Activated T-helper 1 cell treated with anti-CD3 and anti-CD28 coated beads, Interleukin-12 subunit alpha, Interleukin-12 subunit beta, Interleukin-2, Interleukin-4 antibody, amounts not matched to agents 30 ng/mL and 10 ng/mL and 1 ng/mL, durations not matched to agents 14 hours and 24 hours and 36 hours (primary cell): ENCODE data around the gene BMPER. TPM values are rescaled to one million over a fixed set of nuclear protein-coding genes. Genes with fewer than 3 reads are reported as not detected.

Experiments
- DNase-seq: peaks from one replicate; pipeline ENCODE4 v3.0.0; 2021; ENCODE audit warnings: low spot score
- H3K27ac Mint-ChIP-seq: one replicate; pipeline ENCODE4 v1.8.0; 2021; ENCODE audit warnings: mild to moderate bottlenecking, mixed read lengths
- H3K27me3 Mint-ChIP-seq: one replicate; pipeline ENCODE4 v1.8.0; 2022; ENCODE audit warnings: mild to moderate bottlenecking, moderate library complexity, mixed read lengths; ENCODE audit not compliant: insufficient read depth
- H3K36me3 Mint-ChIP-seq: one replicate; pipeline ENCODE4 v1.8.0; 2021; ENCODE audit warnings: low read depth, mixed read lengths
- H3K4me1 Mint-ChIP-seq: one replicate; pipeline ENCODE4 v1.8.0; 2021; ENCODE audit warnings: low read depth, mixed read lengths
- H3K4me3 Mint-ChIP-seq: one replicate; pipeline ENCODE4 v1.8.0; 2021; ENCODE audit warnings: mild to moderate bottlenecking, moderate library complexity, mixed read lengths
- H3K9me3 Mint-ChIP-seq: one replicate; pipeline ENCODE4 v1.8.0; 2021; ENCODE audit warnings: mixed read lengths
- intact Hi-C: fragments of 100-400 bp; cut with micrococcal nuclease; formaldehyde crosslinking; loops from one replicate; pipeline ENCODE4 v1.15.1; 2024
- total RNA-seq: library from RNA; stranded (reverse); gene quantifications from 2 replicates; pipeline ENCODE4 v1.2.3, GENCODE V29; 2022

Gene BMPER
- total RNA-seq, 1 donor from 2014 or later: not detected

- no peak overlapping the region for H3K27ac Mint-ChIP-seq
- no peak overlapping the region for H3K4me3 Mint-ChIP-seq
- no peak for DNase-seq
- no peaks in the 10 kb centered on the region for H3K9me3 Mint-ChIP-seq
- peaks cover 5% of the 10 kb centered on the region for H3K27me3 Mint-ChIP-seq
- no peaks in the 10 kb centered on the region for H3K36me3 Mint-ChIP-seq
- intact Hi-C loops: no loop called here
- no peaks in the 10 kb centered on the region for H3K4me1 Mint-ChIP-seq
These were observed 32.5 kb downstream of the BMPER start for GRCh38 chr7:33937871-33938270.

GRCh38 chr7:33939121-33939520, 33.8 kb downstream of the BMPER start:
- H3K36me3 Mint-ChIP-seq: no peaks in the 10 kb centered on the region
- H3K9me3 Mint-ChIP-seq: no peaks in the 10 kb centered on the region
- H3K4me1 Mint-ChIP-seq: no peaks in the 10 kb centered on the region
- intact Hi-C loops: no loop called here
- peaks cover 1% of the 10 kb centered on the region for H3K27me3 Mint-ChIP-seq
- DNase-seq: no peak
- no peak overlapping the region for H3K27ac Mint-ChIP-seq
- H3K4me3 Mint-ChIP-seq: no peak overlapping the region

DNA sequence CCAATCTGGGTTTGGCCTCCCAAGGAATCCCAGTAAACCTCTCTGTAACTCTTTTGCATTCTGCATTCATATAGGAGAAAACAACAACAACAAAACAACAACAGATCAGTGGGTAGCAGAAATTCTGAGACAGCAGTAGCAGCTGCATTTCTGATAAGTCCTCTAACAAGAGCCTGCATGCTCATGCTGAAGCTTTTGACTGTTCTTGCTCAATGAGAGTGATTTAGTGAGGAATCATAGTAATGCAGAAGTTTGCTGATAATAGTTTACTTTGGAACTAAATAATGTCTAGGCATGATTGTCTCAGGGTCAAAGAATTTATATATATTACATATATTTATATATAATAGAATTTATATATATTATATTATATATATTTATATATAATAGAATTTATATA, 35.2 kb downstream of the BMPER start:
- Mint-ChIP-seq H3K9me3 (no peaks in the 10 kb centered on the region), H3K27ac (no peak overlapping the region), H3K36me3 (no peaks in the 10 kb centered on the region)

DNA sequence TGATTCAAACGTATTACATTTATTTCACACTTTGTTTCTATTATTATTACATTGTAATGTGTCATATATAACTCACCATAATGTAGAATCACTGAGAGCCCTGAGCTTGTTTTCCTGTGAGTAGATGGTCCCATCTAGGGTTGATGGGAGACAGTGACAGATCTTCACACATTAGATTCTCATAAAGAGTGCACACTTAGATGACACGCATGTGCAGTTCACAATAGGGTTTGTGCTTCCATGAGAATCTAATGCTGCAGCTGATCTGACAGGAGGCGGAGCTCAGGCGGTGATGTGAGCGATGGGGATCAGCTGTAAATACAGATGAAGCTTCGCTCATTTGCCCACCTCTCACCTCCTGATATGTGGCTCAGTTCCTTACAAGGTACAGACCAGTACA, 36.1 kb downstream of the BMPER start:
- no peaks in the 10 kb centered on the region for H3K4me1 Mint-ChIP-seq
- H3K27me3 Mint-ChIP-seq: no peaks in the 10 kb centered on the region
- no peak for DNase-seq
- no peak overlapping the region for H3K27ac Mint-ChIP-seq
- no peaks in the 10 kb centered on the region for H3K9me3 Mint-ChIP-seq
- intact Hi-C loops: no loop called here
- H3K4me3 Mint-ChIP-seq: no peak overlapping the region
- no peaks in the 10 kb centered on the region for H3K36me3 Mint-ChIP-seq

More for the DNA sequence above, 35.2 kb downstream of the BMPER start:
- Mint-ChIP-seq H3K27me3 (no peaks in the 10 kb centered on the region), H3K4me1 (no peaks in the 10 kb centered on the region), H3K4me3 (no peak overlapping the region)
- no peak for DNase-seq
- intact Hi-C loops: no loop called here

- Mint-ChIP-seq H3K27ac (no peak overlapping the region), H3K27me3 (no peaks in the 10 kb centered on the region), H3K36me3 (no peaks in the 10 kb centered on the region), H3K9me3 (no peaks in the 10 kb centered on the region), H3K4me1 (no peaks in the 10 kb centered on the region), H3K4me3 (no peak overlapping the region)
- DNase-seq: no peak
- intact Hi-C loops: no loop called here
These were observed 40.9 kb downstream of the BMPER start for GRCh38 chr7:33946094-33946699.

- Mint-ChIP-seq H3K4me3 (no peak overlapping the region), H3K27ac (no peak overlapping the region), H3K36me3 (no peaks in the 10 kb centered on the region), H3K9me3 (no peaks in the 10 kb centered on the region), H3K27me3 (no peaks in the 10 kb centered on the region), H3K4me1 (no peaks in the 10 kb centered on the region)
- intact Hi-C loops: no loop called here
- DNase-seq: no peak
These were observed 44.8 kb downstream of the BMPER start for GRCh38 chr7:33950047-33950714.

DNA sequence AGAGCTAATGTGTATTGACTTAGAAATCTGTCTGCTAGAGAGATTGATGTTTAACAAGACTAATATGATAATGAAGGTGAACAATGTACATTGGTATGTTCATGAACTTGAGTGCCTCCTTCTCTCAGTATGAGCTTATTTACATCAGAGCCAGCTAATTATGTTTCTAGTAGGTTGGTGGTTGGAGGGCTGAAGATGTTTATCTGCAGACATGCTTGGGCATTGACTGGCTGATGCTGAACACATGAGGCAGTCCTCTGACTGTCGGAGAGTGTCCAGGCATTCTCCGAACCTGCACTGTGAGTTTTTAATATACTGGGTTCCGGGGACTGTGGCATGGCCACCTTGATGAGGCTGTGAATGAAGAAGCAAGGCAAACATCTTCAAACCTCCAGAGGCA, 47.5 kb downstream of the BMPER start:
- intact Hi-C loops: no loop called here

DNA sequence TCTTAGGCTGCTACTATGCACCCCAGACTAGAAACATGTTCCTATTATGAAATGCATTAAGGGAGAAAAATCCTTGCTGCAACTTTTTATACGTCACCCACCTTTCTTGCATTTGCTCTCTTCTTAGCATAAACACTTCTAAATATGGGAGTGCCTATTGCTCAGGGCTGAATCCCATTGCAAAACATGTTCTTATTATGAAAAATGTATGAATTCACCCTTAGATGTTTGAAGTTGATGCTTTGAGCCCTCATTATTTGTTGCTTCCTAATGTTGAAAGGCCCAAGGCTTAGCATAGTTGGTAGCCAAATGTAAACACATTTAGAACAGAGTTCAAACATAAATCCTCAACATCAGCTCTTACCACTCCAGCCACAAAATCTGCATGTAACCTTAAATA, 52.8 kb downstream of the BMPER start:
- DNase-seq: no peak
- intact Hi-C loops: no loop called here
- no peaks in the 10 kb centered on the region for H3K27me3 Mint-ChIP-seq
- H3K27ac Mint-ChIP-seq: no peak overlapping the region
- H3K36me3 Mint-ChIP-seq: no peaks in the 10 kb centered on the region
- H3K9me3 Mint-ChIP-seq: no peaks in the 10 kb centered on the region
- no peak overlapping the region for H3K4me3 Mint-ChIP-seq
- H3K4me1 Mint-ChIP-seq: no peaks in the 10 kb centered on the region

More for the DNA sequence above, 47.5 kb downstream of the BMPER start:
- Mint-ChIP-seq H3K9me3 (no peaks in the 10 kb centered on the region), H3K4me3 (no peak overlapping the region), H3K27me3 (no peaks in the 10 kb centered on the region), H3K4me1 (no peaks in the 10 kb centered on the region), H3K36me3 (no peaks in the 10 kb centered on the region), H3K27ac (no peak overlapping the region)
- DNase-seq: no peak

GRCh38 chr7:33959676-33960075, 54.3 kb downstream of the BMPER start:
- no peaks in the 10 kb centered on the region for H3K4me1 Mint-ChIP-seq
- H3K9me3 Mint-ChIP-seq: no peaks in the 10 kb centered on the region
- intact Hi-C loops: no loop called here
- DNase-seq: no peak
- H3K36me3 Mint-ChIP-seq: no peaks in the 10 kb centered on the region
- H3K4me3 Mint-ChIP-seq: no peak overlapping the region
- H3K27ac Mint-ChIP-seq: no peak overlapping the region
- H3K27me3 Mint-ChIP-seq: no peaks in the 10 kb centered on the region

DNA sequence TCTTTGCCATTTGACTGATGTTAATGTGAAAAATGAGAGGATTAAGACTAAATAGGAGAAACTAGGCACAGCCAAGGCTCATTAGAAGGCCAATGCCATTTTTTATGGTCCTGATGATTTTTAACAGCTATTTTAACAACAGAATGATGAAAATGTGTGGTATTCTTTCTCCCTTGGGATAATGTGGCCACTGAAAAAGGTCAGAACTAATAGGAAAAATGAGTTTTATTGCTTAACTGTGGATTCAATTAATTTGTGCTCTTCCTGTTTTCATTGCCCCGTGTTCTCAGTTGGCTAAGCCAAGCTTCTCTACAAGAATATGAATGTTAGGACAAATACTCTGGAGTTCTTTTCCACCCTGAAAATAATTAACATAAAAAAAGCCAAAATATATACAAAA, 56.6 kb downstream of the BMPER start:
- Mint-ChIP-seq H3K36me3 (no peaks in the 10 kb centered on the region), H3K27me3 (no peaks in the 10 kb centered on the region), H3K4me1 (no peaks in the 10 kb centered on the region), H3K4me3 (no peak overlapping the region), H3K27ac (no peak overlapping the region), H3K9me3 (no peaks in the 10 kb centered on the region)
- intact Hi-C loops: no loop called here
- no peak for DNase-seq

- H3K27ac Mint-ChIP-seq: no peak overlapping the region
- DNase-seq: no peak
- no peaks in the 10 kb centered on the region for H3K4me1 Mint-ChIP-seq
- H3K9me3 Mint-ChIP-seq: no peaks in the 10 kb centered on the region
- no peaks in the 10 kb centered on the region for H3K36me3 Mint-ChIP-seq
- intact Hi-C loops: no loop called here
- H3K27me3 Mint-ChIP-seq: no peaks in the 10 kb centered on the region
- H3K4me3 Mint-ChIP-seq: no peak overlapping the region
These were observed 59.3 kb downstream of the BMPER start for GRCh38 chr7:33964417-33965182.

- Mint-ChIP-seq H3K36me3 (no peaks in the 10 kb centered on the region), H3K27ac (no peak overlapping the region), H3K9me3 (no peaks in the 10 kb centered on the region), H3K4me1 (no peaks in the 10 kb centered on the region), H3K27me3 (no peaks in the 10 kb centered on the region), H3K4me3 (no peak overlapping the region)
- no peak for DNase-seq
- intact Hi-C loops: no loop called here
These were observed 59.9 kb downstream of the BMPER start for GRCh38 chr7:33965183-33965744.

DNA sequence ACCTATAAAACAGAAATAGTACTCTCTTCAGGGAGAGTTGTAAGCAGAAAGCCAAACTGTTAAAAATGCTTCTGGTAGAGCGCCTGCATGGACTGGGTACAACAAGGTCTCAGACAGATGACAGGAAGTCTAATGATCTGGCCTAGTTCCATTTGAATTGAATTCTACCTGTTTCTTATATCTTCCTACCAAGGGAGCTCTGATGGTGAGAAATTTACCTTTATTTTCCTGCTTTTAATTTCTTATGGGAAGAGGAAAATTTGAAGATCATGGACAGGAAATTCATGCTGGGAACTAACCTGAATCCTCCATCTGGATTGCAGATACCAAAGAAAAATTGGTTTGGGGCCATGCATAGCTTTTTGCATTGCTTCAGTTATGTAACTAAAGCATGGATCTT, 63.3 kb downstream of the BMPER start:
- no peaks in the 10 kb centered on the region for H3K27me3 Mint-ChIP-seq
- no peak overlapping the region for H3K27ac Mint-ChIP-seq
- H3K9me3 Mint-ChIP-seq: no peaks in the 10 kb centered on the region
- DNase-seq: no peak
- intact Hi-C loops: no loop called here
- H3K4me3 Mint-ChIP-seq: no peak overlapping the region
- H3K4me1 Mint-ChIP-seq: no peaks in the 10 kb centered on the region
- H3K36me3 Mint-ChIP-seq: no peaks in the 10 kb centered on the region
